Cerebellar cortex (tissue), 1 donor: Measurements from ENCODE around the gene LTBR.

Source experiments
- DNase-seq: peaks from one replicate; pipeline ENCODE4 v3.0.0-alpha.2; 2015; ENCODE audit warnings: low spot score

Gene LTBR

GRCh38 chr12:6346942-6347341 lies 37.0 kb upstream of the LTBR start:
- no peak for DNase-seq

- no peak for DNase-seq
Measured at GRCh38 chr12:6347367-6348338, 36.3 kb upstream of the LTBR start.

GRCh38 chr12:6351622-6352021 lies 32.3 kb upstream of the LTBR start:
- no peak for DNase-seq

GRCh38 chr12:6352193-6353173 lies 31.5 kb upstream of the LTBR start:
- no peak for DNase-seq

GRCh38 chr12:6354495-6355393 lies 29.2 kb upstream of the LTBR start:
- DNase-seq, result no peak

- no peak for DNase-seq
Measured at GRCh38 chr12:6355491-6356373, 28.2 kb upstream of the LTBR start.

GRCh38 chr12:6356374-6356820 lies 27.6 kb upstream of the LTBR start:
- DNase-seq, result no peak

- no peak for DNase-seq
Measured at GRCh38 chr12:6358881-6359280, 25.1 kb upstream of the LTBR start.

- no peak for DNase-seq
Measured at GRCh38 chr12:6360080-6360571, 23.8 kb upstream of the LTBR start.

- no peak for DNase-seq
Measured at GRCh38 chr12:6360578-6361490, 23.1 kb upstream of the LTBR start.

GRCh38 chr12:6361834-6362233 lies 22.1 kb upstream of the LTBR start:
- DNase-seq, result no peak

- no peak for DNase-seq
Measured at GRCh38 chr12:6362403-6362802, 21.6 kb upstream of the LTBR start.

GRCh38 chr12:6363010-6363329 lies 21.0 kb upstream of the LTBR start:
- no peak for DNase-seq

- no peak for DNase-seq
Measured at GRCh38 chr12:6363330-6364043, 20.5 kb upstream of the LTBR start.

GRCh38 chr12:6364044-6364374 lies 20.0 kb upstream of the LTBR start:
- no peak for DNase-seq

- DNase-seq, result no peak
Measured at GRCh38 chr12:6367065-6367968, 16.6 kb upstream of the LTBR start.

- no peak for DNase-seq
Measured at GRCh38 chr12:6367969-6368892, 15.7 kb upstream of the LTBR start.
